ENCODE results near the gene CATSPERZ.

DNA sequence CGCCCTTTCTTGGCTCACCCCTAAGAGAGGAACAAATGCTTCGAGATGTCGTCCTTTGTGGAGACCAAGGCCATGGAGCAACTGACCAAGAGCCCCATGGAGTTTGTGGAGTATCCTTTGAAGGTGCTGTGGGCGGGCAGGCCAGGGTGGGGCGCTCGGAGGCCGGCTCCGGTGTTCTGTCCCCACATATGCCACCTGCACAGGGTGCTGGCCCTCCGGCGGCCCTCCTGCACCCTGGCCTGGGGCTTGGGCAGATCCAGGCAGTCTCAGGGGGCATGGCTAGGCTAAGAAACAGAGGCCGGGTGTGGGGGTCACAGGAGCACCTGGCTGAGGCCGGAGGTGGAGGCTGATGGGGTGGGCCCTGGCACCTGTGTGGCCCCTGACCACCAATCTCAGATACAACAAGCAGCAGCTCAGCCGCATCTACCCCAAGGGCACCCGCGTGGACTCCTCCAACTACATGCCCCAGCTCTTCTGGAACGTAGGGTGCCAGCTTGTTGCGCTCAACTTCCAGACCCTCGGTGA lies 38.5 kb upstream of the CATSPERZ start:
- TF ChIP-seq POLR2AphosphoS5 (IDR thresholded peaks at IDR 0.05; ENCODE audit: low read depth, low read length), result no peak
- no peak for TF ChIP-seq POLR2A (IDR thresholded peaks at IDR 0.05; ENCODE audit: low read depth, low read length)
